Activated T-cell treated with anti-CD3 and anti-CD28 coated beads, Interleukin-2, amount 50 U/mL, for 72 hours (primary cell): ENCODE data around the gene NR2E3. TPM values are rescaled to one million over a fixed set of nuclear protein-coding genes. Genes with fewer than 3 reads are reported as not detected.
A peak's percentile ranks its signal among the peaks of the same experiment; 100 is the strongest.

Experiments used
- ATAC-seq, 2 donors: fragments of 150-1000 bp; cut with Tn5 transposase; replicated peaks in 1 of 2; 2 replicates each; pipeline ENCODE4 v1.10.0; 2021; ENCODE audit warnings: moderate library complexity in 2 of 2, mild to moderate bottlenecking in 1 of 2
- DNase-seq, 2 donors: peaks; one replicate each; pipeline ENCODE4 v3.0.0; 2021 to 2022; ENCODE audit warnings: mixed read lengths in 1 of 2
- H3K27ac Mint-ChIP-seq: one replicate; pipeline ENCODE4 v1.8.0; 2022; ENCODE audit warnings: mild to moderate bottlenecking, moderate library complexity, mixed read lengths
- H3K27me3 Mint-ChIP-seq: one replicate; pipeline ENCODE4 v1.8.0; 2022; ENCODE audit warnings: low read depth, mixed read lengths
- H3K36me3 Mint-ChIP-seq, 2 donors: one replicate each; pipeline ENCODE4 v1.8.0; 2022; ENCODE audit warnings: mixed read lengths in 2 of 2, mild to moderate bottlenecking in 1 of 2; ENCODE audit not compliant: insufficient read depth in 2 of 2
- H3K4me1 Mint-ChIP-seq: one replicate; pipeline ENCODE4 v1.8.0; 2022; ENCODE audit warnings: low read depth, mixed read lengths
- H3K4me3 Mint-ChIP-seq, 2 donors: one replicate each; pipeline ENCODE4 v1.8.0; 2022; ENCODE audit warnings: mild to moderate bottlenecking in 2 of 2, mixed read lengths in 2 of 2, moderate library complexity in 2 of 2
- H3K9me3 Mint-ChIP-seq, 2 donors: one replicate each; pipeline ENCODE4 v1.8.0; 2022; ENCODE audit warnings: mixed read lengths in 2 of 2
- total RNA-seq, 2 donors: library from RNA; stranded (reverse); gene quantifications; one replicate each; pipeline ENCODE4 v1.2.3, GENCODE V29; 2022

Gene NR2E3
- total RNA-seq, 2 donors from 2014 or later, result not detected

- H3K4me1 Mint-ChIP-seq, result no peaks in the 10 kb centered on the region
- DNase-seq, result no peak
- H3K9me3 Mint-ChIP-seq, result no peaks in the 10 kb centered on the region
- H3K27me3 Mint-ChIP-seq, result no peaks in the 10 kb centered on the region
- no peak for ATAC-seq
- H3K36me3 Mint-ChIP-seq, result peaks cover 0 to 3% of the 10 kb centered on the region in 2 donors
- H3K27ac Mint-ChIP-seq, result no peak overlapping the region
- H3K4me3 Mint-ChIP-seq, result no peak overlapping the region
These were observed 2.8 kb downstream of the NR2E3 start for GRCh38 chr15:71812966-71813722.

- Mint-ChIP-seq H3K27me3 (no peaks in the 10 kb centered on the region), H3K36me3 (peaks cover under 1 to 5% of the 10 kb centered on the region in 2 donors), H3K9me3 (peaks cover 2 to 3% of the 10 kb centered on the region in 2 donors), H3K4me1 (no peaks in the 10 kb centered on the region), H3K4me3 (no peak overlapping the region), H3K27ac (no peak overlapping the region)
- DNase-seq, result no peak
- peak in 1 of 2 donors; percentile 21 for ATAC-seq
These were observed 3.5 kb downstream of the NR2E3 start for GRCh38 chr15:71813723-71814470.

- Mint-ChIP-seq H3K4me1 (no peaks in the 10 kb centered on the region), H3K36me3 (peaks cover 4 to 5% of the 10 kb centered on the region in 2 donors), H3K4me3 (no peak overlapping the region), H3K27ac (no peak overlapping the region), H3K27me3 (no peaks in the 10 kb centered on the region), H3K9me3 (peaks cover 3 to 5% of the 10 kb centered on the region in 2 donors)
- DNase-seq, result no peak
- no peak for ATAC-seq
These were observed 4.9 kb downstream of the NR2E3 start for GRCh38 chr15:71815301-71815700.

- H3K27ac Mint-ChIP-seq, result no peak overlapping the region
- no peak overlapping the region for H3K4me3 Mint-ChIP-seq
- peaks cover 3 to 5% of the 10 kb centered on the region in 2 donors for H3K9me3 Mint-ChIP-seq
- no peaks in the 10 kb centered on the region for H3K4me1 Mint-ChIP-seq
- ATAC-seq (no peak), DNase-seq (no peak)
- H3K36me3 Mint-ChIP-seq, result peaks cover 4 to 5% of the 10 kb centered on the region in 2 donors
- H3K27me3 Mint-ChIP-seq, result no peaks in the 10 kb centered on the region
These were observed 7.0 kb downstream of the NR2E3 start for GRCh38 chr15:71817351-71817750.

- ATAC-seq (no peak), DNase-seq (no peak)
- Mint-ChIP-seq H3K9me3 (peaks cover 6 to 8% of the 10 kb centered on the region in 2 donors), H3K4me3 (no peak overlapping the region), H3K36me3 (peaks cover 9 to 17% of the 10 kb centered on the region in 2 donors), H3K27me3 (no peaks in the 10 kb centered on the region), H3K27ac (no peak overlapping the region), H3K4me1 (no peaks in the 10 kb centered on the region)
These were observed 9.8 kb downstream of the NR2E3 start for GRCh38 chr15:71820127-71820526.

- H3K36me3 Mint-ChIP-seq, result peaks cover 15 to 18% of the 10 kb centered on the region in 2 donors
- no peaks in the 10 kb centered on the region for H3K27me3 Mint-ChIP-seq
- no peak overlapping the region for H3K27ac Mint-ChIP-seq
- no peak for ATAC-seq
- no peaks in the 10 kb centered on the region for H3K4me1 Mint-ChIP-seq
- DNase-seq, result no peak
- no peak overlapping the region for H3K4me3 Mint-ChIP-seq
- H3K9me3 Mint-ChIP-seq, result peaks cover 6 to 8% of the 10 kb centered on the region in 2 donors
These were observed 11.3 kb downstream of the NR2E3 start for GRCh38 chr15:71821547-71822129.

GRCh38 chr15:71822890-71823630 lies 12.7 kb downstream of the NR2E3 start:
- no peaks in the 10 kb centered on the region for H3K27me3 Mint-ChIP-seq
- H3K9me3 Mint-ChIP-seq, result peaks cover 6 to 8% of the 10 kb centered on the region in 2 donors
- no peaks in the 10 kb centered on the region for H3K4me1 Mint-ChIP-seq
- H3K4me3 Mint-ChIP-seq, result no peak overlapping the region
- DNase-seq (no peak), ATAC-seq (no peak)
- H3K36me3 Mint-ChIP-seq, result peaks cover 18 to 22% of the 10 kb centered on the region in 2 donors
- no peak overlapping the region for H3K27ac Mint-ChIP-seq

GRCh38 chr15:71823801-71824200 lies 13.4 kb downstream of the NR2E3 start:
- Mint-ChIP-seq H3K4me3 (no peak overlapping the region), H3K27ac (no peak overlapping the region), H3K4me1 (no peaks in the 10 kb centered on the region), H3K36me3 (peaks cover 18 to 24% of the 10 kb centered on the region in 2 donors), H3K9me3 (peaks cover 3 to 6% of the 10 kb centered on the region in 2 donors), H3K27me3 (no peaks in the 10 kb centered on the region)
- no peak for ATAC-seq
- no peak for DNase-seq

GRCh38 chr15:71825021-71825730 lies 14.8 kb downstream of the NR2E3 start:
- H3K36me3 Mint-ChIP-seq, result peaks cover 19 to 26% of the 10 kb centered on the region in 2 donors
- ATAC-seq, result no peak
- no peak overlapping the region for H3K4me3 Mint-ChIP-seq
- H3K9me3 Mint-ChIP-seq, result peaks cover 3 to 4% of the 10 kb centered on the region in 2 donors
- DNase-seq, result no peak
- H3K27ac Mint-ChIP-seq, result no peak overlapping the region
- no peaks in the 10 kb centered on the region for H3K4me1 Mint-ChIP-seq
- H3K27me3 Mint-ChIP-seq, result no peaks in the 10 kb centered on the region

- DNase-seq (no peak), ATAC-seq (no peak)
- no peak overlapping the region for H3K4me3 Mint-ChIP-seq
- peaks cover 19 to 26% of the 10 kb centered on the region in 2 donors for H3K36me3 Mint-ChIP-seq
- peaks cover 3 to 4% of the 10 kb centered on the region in 2 donors for H3K9me3 Mint-ChIP-seq
- H3K27ac Mint-ChIP-seq, result no peak overlapping the region
- no peaks in the 10 kb centered on the region for H3K27me3 Mint-ChIP-seq
- H3K4me1 Mint-ChIP-seq, result no peaks in the 10 kb centered on the region
These were observed 15.8 kb downstream of the NR2E3 start for GRCh38 chr15:71826196-71826595.

GRCh38 chr15:71830981-71831380 lies 20.6 kb downstream of the NR2E3 start:
- Mint-ChIP-seq H3K9me3 (no peaks in the 10 kb centered on the region), H3K27me3 (no peaks in the 10 kb centered on the region), H3K27ac (no peak overlapping the region), H3K36me3 (peaks cover 11 to 13% of the 10 kb centered on the region in 2 donors), H3K4me1 (no peaks in the 10 kb centered on the region), H3K4me3 (no peak overlapping the region)
- DNase-seq (no peak), ATAC-seq (no peak)

GRCh38 chr15:71841563-71841962 lies 31.2 kb downstream of the NR2E3 start:
- ATAC-seq, result no peak
- H3K27ac Mint-ChIP-seq, result no peak overlapping the region
- H3K36me3 Mint-ChIP-seq, result peaks cover 0 to 3% of the 10 kb centered on the region in 2 donors
- peaks cover 5% of the 10 kb centered on the region for H3K4me1 Mint-ChIP-seq
- no peak for DNase-seq
- H3K9me3 Mint-ChIP-seq, result no peaks in the 10 kb centered on the region
- H3K4me3 Mint-ChIP-seq, result no peak overlapping the region
- no peaks in the 10 kb centered on the region for H3K27me3 Mint-ChIP-seq
